IPS-NIHi7 (cell line): ENCODE measurements around the gene JSRP1.
A peak's percentile ranks its signal among the peaks of the same experiment; 100 is the strongest.

Experiments
- DNase-seq: peaks from one replicate; pipeline ENCODE4 v3.0.0; 2012; ENCODE audit warnings: mixed read lengths; ENCODE audit errors: extremely low spot score

Gene JSRP1

DNA sequence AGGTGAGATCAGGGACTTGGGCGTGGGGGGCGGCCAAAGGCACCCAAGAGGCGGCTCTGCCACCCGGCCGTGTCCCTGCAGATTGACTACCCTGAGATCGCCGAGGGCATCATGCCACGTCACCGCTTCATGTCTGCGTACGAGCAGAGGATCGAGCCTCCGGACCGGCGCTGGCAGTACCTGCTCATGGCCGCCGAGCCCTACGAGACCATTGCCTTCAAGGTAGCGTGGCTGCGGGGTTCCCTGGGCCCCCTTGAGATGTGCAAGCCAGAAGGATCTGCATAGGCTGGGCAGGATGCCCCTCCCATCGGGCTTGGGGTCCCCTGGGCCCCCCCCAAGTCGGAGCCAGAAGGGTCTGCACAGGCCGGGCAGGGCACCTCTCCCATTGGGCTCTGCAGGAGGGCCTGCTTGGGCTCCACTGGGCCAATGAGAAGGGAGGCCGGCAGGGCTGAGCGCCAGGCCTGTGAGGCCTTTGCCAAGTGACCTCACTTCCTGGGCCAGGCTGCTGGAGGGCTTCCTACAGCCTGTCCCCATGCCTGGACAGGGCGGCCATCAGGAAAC, 9.3 kb downstream of the JSRP1 start:
- no peak for DNase-seq

- DNase-seq, result no peak
These were observed 10.1 kb downstream of the JSRP1 start for GRCh38 chr19:2246014-2246620.

DNA sequence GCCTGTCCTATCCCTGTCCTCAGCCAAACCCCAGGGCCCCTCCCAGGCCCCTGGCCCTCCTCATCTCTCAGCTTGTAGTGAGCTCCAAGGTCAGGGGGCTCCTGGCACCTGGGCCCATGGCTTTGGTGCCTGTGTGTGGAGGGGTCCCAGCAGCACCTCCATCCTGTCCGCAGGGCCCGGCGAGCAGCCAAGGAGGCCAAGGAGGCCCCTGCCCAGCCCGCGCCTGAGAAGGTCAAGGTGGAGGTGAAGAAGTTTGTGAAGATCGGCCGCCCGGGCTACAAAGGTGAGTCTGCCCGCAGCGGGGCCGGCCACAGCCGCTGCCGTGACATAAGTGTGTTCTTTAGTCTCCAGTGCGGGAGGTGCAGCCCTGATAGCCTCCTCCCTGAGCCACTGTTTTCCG, 10.9 kb downstream of the JSRP1 start:
- DNase-seq, result no peak

DNA sequence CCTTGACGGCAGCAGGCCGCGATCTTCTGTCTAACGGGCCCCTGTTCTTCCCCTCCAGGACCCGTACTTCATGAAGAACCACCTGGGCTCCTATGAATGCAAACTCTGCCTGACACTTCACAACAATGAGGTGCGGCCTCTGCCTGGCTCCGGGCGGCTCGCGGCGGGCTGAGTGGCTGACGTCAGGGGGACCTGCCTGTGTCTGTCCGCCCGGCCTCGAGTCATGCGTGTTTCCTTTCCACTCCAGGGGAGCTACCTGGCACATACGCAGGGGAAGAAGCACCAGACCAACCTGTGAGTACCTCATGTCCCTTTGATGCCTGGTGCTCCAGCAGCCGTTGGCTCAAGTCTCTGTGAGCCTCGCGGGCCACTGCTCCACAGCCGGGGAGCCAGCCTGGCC, 11.7 kb downstream of the JSRP1 start:
- DNase-seq, result no peak

- no peak for DNase-seq
These were observed 12.1 kb downstream of the JSRP1 start for GRCh38 chr19:2244125-2244411.

DNA sequence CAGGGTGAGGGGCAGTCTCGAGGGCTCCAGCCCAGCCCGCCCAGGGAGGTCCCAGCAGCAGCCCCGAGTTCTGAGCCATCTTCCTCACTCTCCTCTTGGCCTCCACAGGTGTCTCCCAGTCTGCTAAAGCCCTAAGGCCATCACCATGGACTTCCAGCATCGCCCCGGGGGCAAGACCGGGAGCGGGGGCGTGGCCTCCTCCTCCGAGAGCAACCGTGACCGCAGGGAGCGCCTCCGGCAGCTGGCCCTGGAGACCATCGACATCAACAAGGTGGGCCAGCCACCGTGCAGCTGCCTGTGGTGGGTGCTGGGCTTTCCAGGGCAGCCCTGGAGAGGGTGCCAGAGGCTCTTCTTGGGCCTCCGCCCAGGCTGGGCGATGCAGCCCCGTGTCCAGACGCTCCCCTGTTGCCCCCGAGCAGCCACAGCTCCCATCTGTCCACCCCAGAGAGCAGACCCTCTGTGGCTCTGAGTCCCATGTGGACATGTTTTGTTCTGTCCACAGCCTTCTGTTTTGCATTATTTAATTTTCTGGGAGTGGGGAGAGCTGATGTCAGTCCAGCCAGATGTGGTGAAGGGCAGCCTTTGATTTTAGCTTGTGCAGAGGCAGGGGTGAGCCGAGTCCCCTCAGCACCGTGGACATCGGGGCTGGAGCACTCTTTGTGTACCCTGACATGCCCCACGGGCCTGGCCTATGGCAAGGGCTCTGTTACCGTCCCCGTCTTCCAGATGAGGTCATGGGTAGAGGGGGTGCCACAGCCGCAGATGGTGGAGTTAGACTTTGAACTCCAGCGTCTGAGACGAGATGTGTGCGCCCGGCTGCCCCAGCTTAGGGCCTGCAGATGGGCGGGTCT, 12.7 kb downstream of the JSRP1 start:
- DNase-seq, result no peak

GRCh38 chr19:2242816-2243215, 13.4 kb downstream of the JSRP1 start:
- DNase-seq, result no peak

DNA sequence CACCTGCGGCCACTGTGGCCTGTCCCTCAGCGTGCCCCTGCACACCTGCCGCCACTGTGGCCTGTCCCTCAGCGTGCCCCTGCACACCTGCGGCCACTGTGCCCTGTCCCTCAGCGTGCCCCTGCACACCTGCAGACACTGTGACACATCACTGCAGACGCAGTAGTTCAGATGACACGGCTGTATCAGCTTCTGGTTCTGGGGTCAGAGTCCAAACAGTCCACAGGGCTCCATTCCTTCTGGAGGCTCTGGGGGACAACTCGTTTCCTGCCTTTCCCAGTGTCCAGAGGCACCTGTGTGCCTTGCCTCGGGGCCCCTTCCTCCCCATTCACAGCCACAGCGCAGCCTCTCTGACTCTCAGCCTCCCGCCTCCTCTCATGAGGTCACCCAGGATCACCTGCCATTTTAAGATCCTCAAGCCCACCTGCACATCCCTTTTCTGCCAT, 14.1 kb downstream of the JSRP1 start:
- no peak for DNase-seq

- DNase-seq, result no peak
These were observed 15.1 kb downstream of the JSRP1 start for GRCh38 chr19:2240881-2241760.

- no peak for DNase-seq
These were observed 16.1 kb downstream of the JSRP1 start for GRCh38 chr19:2239771-2240770.

GRCh38 chr19:2239173-2239572, 17.0 kb downstream of the JSRP1 start:
- DNase-seq, result no peak

DNA sequence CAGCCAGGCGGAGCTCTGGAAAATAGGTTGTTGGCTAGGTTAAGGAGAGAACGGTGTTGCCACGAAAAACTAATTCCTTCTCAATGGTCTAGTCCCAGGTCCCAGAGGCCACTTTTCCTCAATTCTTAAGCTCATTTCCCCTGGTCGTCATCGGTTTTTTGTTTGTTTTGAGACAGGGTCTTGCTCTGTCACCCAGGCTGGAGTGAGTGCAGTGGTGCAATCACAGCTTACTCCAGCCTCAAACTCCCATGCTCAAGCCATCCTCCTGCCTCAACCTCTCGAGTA, 18.4 kb downstream of the JSRP1 start:
- no peak for DNase-seq

DNA sequence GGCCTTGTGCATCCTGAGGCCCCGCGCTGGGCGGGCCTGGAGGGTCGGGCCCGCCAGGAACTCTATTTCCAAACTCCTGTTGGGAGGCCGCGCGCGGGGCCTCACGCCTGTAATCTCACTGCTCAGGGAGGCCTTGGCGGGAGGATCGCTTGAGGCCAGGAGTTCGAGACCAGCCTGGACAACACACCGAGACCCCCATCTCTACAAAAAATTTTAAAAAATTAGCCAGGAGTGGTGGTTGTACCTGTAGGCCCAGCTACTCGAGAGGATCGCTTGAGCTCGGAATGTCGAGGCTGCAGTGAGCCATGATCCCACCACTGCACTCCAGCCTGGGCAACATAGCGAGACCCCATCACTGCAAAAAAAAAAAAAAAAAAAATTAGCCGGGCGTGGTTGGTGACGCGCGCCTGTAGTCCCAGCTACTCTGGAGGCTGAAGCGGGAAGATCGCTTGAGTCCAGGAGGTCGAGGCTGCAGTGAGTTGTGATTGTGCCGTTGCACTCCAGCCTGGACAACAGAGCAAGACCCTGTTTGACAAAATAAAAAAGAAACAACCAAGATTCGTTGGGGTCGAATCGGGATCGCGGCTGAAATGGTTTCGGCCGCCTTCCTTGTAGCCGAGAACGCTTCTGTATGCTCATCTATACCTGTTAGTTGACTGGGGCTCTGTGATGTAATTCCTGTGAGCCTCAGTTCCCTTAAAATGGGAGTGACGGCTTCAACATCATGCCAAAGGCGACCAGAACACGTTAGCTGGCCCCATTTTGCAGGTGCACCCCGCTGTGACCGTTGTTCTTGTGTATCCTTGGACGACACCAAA, 19.0 kb downstream of the JSRP1 start:
- no peak for DNase-seq

DNA sequence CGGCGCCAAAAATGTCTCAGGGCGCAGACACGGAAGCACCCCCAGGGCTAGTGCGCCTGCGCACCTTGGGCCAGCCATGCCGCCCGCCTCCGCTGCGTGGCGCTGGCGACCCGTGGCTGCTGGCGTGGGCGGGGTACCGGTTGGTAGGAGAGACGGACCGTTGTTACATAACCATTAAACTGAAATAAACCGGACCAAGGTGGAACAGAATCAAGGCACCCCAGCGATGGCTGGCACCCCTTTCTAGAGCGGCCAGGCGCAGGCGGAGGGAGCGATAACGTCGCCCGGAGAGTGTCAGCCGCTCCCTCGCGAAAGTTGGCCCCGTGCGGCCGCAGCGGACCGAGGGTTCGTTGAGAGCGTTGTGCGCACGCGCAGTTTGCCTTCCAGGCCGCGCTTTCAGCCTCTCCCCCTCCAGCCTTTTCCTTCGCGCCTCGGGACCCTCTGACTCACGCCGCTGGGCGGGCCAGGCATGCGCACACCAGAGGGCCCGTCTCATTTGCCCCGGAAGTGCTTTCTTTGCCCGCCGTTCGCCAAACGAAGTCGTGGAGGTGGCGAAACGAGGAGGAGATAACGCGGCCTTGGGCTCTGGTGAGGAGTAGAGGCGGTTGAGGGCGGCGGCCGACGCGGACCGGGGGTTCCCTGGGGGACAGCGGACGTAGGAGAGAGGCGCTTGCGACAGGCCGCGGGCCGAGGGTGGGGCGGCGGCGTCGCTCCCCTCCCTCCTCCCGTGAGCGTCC, 19.7 kb downstream of the JSRP1 start, which contains the start of the genes PLEKHJ1 and SF3A2:
Gene PLEKHJ1 (minus strand): TSS at position 16 of the 737 bp plus-strand sequence. CDS start 81 bp downstream, outside the sequence.
Gene SF3A2 (plus strand): TSS at position 511 of the 737 bp plus-strand sequence. CDS start 6,595 bp downstream, outside the sequence.
- peak; percentile 98 for DNase-seq

DNA sequence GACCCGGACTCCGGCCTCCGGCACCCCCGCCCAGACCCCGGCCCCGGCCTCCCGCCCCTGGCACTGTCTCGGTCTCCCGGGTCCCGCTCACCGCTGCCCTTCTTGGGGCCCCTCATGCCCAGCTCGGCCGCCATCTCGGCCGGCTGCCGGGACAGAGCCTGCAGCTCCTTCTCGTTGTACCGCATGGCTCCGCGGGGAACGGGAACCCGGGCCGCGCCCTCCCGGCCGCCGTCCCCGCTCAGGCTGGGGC, 20.2 kb downstream of the JSRP1 start:
- DNase-seq, result no peak

- DNase-seq, result no peak
These were observed 20.7 kb downstream of the JSRP1 start for GRCh38 chr19:2235381-2236063.

DNA sequence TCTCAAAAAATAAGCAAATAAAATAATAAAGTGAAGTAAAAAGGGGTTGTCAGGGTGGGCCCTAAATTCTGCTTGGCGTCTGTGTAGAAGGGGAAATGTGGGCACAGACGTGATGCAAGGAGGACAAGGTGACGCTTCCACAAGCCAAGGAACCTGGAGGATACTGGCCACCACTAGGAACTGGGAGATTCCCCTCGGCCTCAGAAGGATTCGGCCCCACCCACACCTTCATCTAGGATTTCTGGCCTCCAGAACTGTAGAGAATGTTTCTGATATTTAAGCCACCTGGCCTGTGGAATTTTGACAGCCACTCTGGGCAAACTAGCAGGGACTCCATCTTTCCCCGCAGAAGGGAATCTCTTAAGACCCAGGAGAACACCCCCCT, 21.2 kb downstream of the JSRP1 start:
- DNase-seq, result no peak

- DNase-seq, result no peak
These were observed 22.5 kb downstream of the JSRP1 start for GRCh38 chr19:2233601-2234280.
